Calu3 (cell line): ENCODE data around the gene ZSCAN5C. TPM values are rescaled to one million over a fixed set of nuclear protein-coding genes. Genes with fewer than 3 reads are reported as not detected.
"Not testable (repeated sequence)": the region's sequence is repeated elsewhere in the genome, so short reads cannot be mapped to it uniquely, and the experiment has no call there.

Experiments
- BruUV-seq: library from RNA; stranded (reverse); fragments of 400-500 nt; replicated peaks from 2 replicates; lab custom pipeline; 2021; lab: Mats Ljungman, UMichigan
- CTCF ChIA-PET: fragments of 300-600 bp; sonication (Branson Sonifier 250); formaldehyde crosslinking; loops from one replicate; lab custom pipeline; 2022; ENCODE audit warnings: antibody characterized with exemption; lab: Charles Lee
- DNase-seq: peaks from one replicate; pipeline ENCODE4 v3.0.0; 2022
- H3K27ac Mint-ChIP-seq: one replicate; pipeline ENCODE4 v1.8.0; 2022; ENCODE audit warnings: mixed read lengths; ENCODE audit not compliant: unreplicated experiment
- H3K27me3 Mint-ChIP-seq: one replicate; pipeline ENCODE4 v1.8.0; 2022; ENCODE audit warnings: mixed read lengths; ENCODE audit not compliant: unreplicated experiment
- H3K36me3 Mint-ChIP-seq: one replicate; pipeline ENCODE4 v1.8.0; 2022; ENCODE audit warnings: mild to moderate bottlenecking, moderate library complexity, mixed read lengths; ENCODE audit not compliant: insufficient read depth, unreplicated experiment
- H3K4me1 Mint-ChIP-seq: one replicate; pipeline ENCODE4 v1.8.0; 2022; ENCODE audit warnings: mild to moderate bottlenecking, low read depth, mixed read lengths; ENCODE audit not compliant: unreplicated experiment
- H3K4me3 Mint-ChIP-seq: one replicate; pipeline ENCODE4 v1.8.0; 2022; ENCODE audit warnings: mild to moderate bottlenecking, low read depth, moderate library complexity, mixed read lengths; ENCODE audit not compliant: unreplicated experiment
- H3K9me3 Mint-ChIP-seq: one replicate; pipeline ENCODE4 v1.8.0; 2022; ENCODE audit warnings: low read depth, mixed read lengths; ENCODE audit not compliant: unreplicated experiment
- CTCF ChIP-seq: fragments of 200-600 bp; IDR thresholded peaks from one replicate; pipeline ENCODE4 v1.8.0; 2022; ENCODE audit warnings: antibody characterized with exemption; ENCODE audit not compliant: unreplicated experiment
- intact Hi-C: fragments of 100-400 bp; cut with micrococcal nuclease; formaldehyde crosslinking; loops from one replicate; pipeline ENCODE4 v1.10.0; 2022; ENCODE audit not compliant: unreplicated experiment
- total RNA-seq: library from RNA; stranded (reverse); gene quantifications from 2 replicates; pipeline ENCODE4 v1.2.3, GENCODE V29; 2022

The ZSCAN5C gene
- total RNA-seq, 1 experiment from 2014 or later: not detected

- no peak overlapping the region for H3K27ac Mint-ChIP-seq
- intact Hi-C loops: loop anchor here (2.0 to 10.0 kb wide), 2 partner anchors 59 to 165 kb away; no protein-coding TSS in a partner anchor
- H3K36me3 Mint-ChIP-seq: peaks cover 4% of the 10 kb centered on the region
- BruUV-seq: no TSS peak
- CTCF ChIA-PET: interaction anchor here (0.7 to 1.8 kb wide), 4 partner anchors 27 to 89 kb away, joined by 4 to 8 read pairs (median 6); no protein-coding TSS in a partner anchor
- TF ChIP-seq CTCF: no peak
- peaks cover 11% of the 10 kb centered on the region for H3K4me1 Mint-ChIP-seq
- peak; percentile 65 for DNase-seq
- H3K4me3 Mint-ChIP-seq: peak overlapping the region; percentile 27
- peaks cover 25% of the 10 kb centered on the region for H3K27me3 Mint-ChIP-seq
- H3K9me3 Mint-ChIP-seq: no peaks in the 10 kb centered on the region
Measured at GRCh38 chr19:56170261-56170660, 31.8 kb upstream of the ZSCAN5C start.

- DNase-seq: no peak
- CTCF ChIA-PET: interaction anchor here (0.6 kb wide), 1 partner anchor 141 kb away, joined by 4 read pairs; no protein-coding TSS in a partner anchor
- no TSS peak for BruUV-seq
- no peak for TF ChIP-seq CTCF
- peaks cover 4% of the 10 kb centered on the region for H3K36me3 Mint-ChIP-seq
- peaks cover 56% of the 10 kb centered on the region for H3K27me3 Mint-ChIP-seq
- H3K9me3 Mint-ChIP-seq: no peaks in the 10 kb centered on the region
- intact Hi-C loops: loop anchor here (10.0 kb wide), 1 partner anchor 161 kb away; no protein-coding TSS in a partner anchor
- no peak overlapping the region for H3K27ac Mint-ChIP-seq
- peaks cover 11% of the 10 kb centered on the region for H3K4me1 Mint-ChIP-seq
- no peak overlapping the region for H3K4me3 Mint-ChIP-seq
Measured at GRCh38 chr19:56174086-56174485, 28.0 kb upstream of the ZSCAN5C start.

GRCh38 chr19:56174550-56174949, 27.5 kb upstream of the ZSCAN5C start:
- Mint-ChIP-seq H3K27ac (no peak overlapping the region), H3K9me3 (no peaks in the 10 kb centered on the region), H3K36me3 (peaks cover 4% of the 10 kb centered on the region), H3K4me1 (peaks cover 11% of the 10 kb centered on the region), H3K4me3 (no peak overlapping the region), H3K27me3 (peaks cover 56% of the 10 kb centered on the region)
- DNase-seq: no peak
- BruUV-seq: no TSS peak
- CTCF ChIA-PET: interaction anchor here (0.6 kb wide), 1 partner anchor 141 kb away, joined by 4 read pairs; no protein-coding TSS in a partner anchor
- no peak for TF ChIP-seq CTCF
- intact Hi-C loops: loop anchor here (10.0 kb wide), 1 partner anchor 160 kb away; no protein-coding TSS in a partner anchor

- CTCF ChIA-PET, H3K9me3 Mint-ChIP-seq, H3K4me3 Mint-ChIP-seq, DNase-seq, BruUV-seq, H3K27ac Mint-ChIP-seq, H3K4me1 Mint-ChIP-seq, H3K36me3 Mint-ChIP-seq: not testable (repeated sequence)
- intact Hi-C loops: loop anchor here (10.0 kb wide), 1 partner anchor 159 kb away; no protein-coding TSS in a partner anchor
- H3K27me3 Mint-ChIP-seq: peaks cover 56% of the 10 kb centered on the region
Measured at GRCh38 chr19:56175861-56176307, 26.2 kb upstream of the ZSCAN5C start, which contains the start of gene GALP. Gene GALP, plus strand, starts transcription at chr19:56176008. Its CDS starts 1,101 bp downstream, at chr19:56177109.

- H3K27me3 Mint-ChIP-seq: peaks cover 59% of the 10 kb centered on the region
- H3K4me1 Mint-ChIP-seq, H3K36me3 Mint-ChIP-seq, H3K9me3 Mint-ChIP-seq, DNase-seq, H3K4me3 Mint-ChIP-seq, BruUV-seq, CTCF ChIA-PET, H3K27ac Mint-ChIP-seq: not testable (repeated sequence)
- intact Hi-C loops: loop anchor here (10.0 kb wide), 1 partner anchor 158 kb away; no protein-coding TSS in a partner anchor
Measured at GRCh38 chr19:56176310-56176709, 25.8 kb upstream of the ZSCAN5C start.
